HL-60/S4 treated with phorbol 12-myristate 13-acetate at 8.2 ng/mL for 4 days and 3 days (cell line): ENCODE measurements around the gene ANKRD10.

Experiments
- in situ Hi-C: fragments of 300-500 bp; cut with MboI; formaldehyde crosslinking; loops from 2 replicates; pipeline ENCODE4 v1.15.0; 2022; ENCODE audit warnings: low sequenced_read_pairs

ANKRD10 gene

DNA sequence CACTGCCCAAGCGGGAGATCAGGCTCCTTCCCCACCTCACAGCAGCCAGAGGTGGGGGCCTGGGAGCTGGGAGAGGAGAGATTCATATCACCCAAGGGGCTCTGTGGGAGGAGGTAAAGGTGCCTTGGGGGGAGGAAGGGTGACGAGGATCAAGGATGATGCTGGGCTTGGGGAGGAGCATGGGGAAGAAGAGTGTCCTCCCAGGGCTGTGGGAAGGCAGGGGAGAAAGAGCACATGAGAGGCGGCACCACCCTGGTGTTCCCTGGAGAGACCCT lies 82.7 kb downstream of the ANKRD10 start:
- in situ Hi-C loops, result no loop called here

DNA sequence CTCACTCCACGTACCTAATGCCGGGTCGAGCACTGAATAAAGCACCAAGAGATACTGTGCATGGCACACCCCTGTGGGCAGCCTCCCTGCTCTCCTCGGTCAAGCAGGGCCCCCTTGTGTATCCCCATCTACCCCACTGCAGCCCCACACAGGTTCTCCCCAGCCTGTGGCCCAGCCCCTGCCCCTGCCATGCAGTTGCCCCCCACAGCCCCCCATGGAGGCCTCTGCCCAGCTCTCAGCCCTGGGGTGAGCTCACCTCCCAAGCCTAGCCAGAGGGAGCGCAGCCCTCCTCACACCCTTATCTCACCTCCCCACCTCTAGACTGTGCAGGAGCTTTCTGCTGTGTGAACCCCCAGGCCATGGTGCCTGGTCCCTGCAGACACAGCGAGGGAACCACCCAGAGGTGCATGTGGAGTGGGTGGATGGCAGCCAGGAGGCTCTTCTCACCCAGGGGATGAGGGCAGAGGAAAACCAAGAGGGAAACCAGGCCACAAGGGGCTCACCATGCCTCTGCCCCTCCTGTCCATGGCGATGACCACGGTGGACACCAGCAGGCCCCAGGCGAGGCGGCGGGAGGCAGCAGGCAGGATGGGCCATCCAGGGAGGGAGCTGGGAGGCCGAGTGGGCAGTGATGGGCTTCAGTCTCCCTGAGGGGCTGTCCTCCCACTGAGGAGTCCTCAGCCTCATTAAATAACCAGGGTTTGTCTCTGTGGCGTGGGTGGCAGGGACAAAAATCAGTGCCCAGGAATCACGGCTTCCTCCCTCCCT lies 83.2 kb downstream of the ANKRD10 start:
- in situ Hi-C loops, result no loop called here

GRCh38 chr13:110830800-110831371 lies 84.0 kb downstream of the ANKRD10 start:
- in situ Hi-C loops, result no loop called here

- in situ Hi-C loops, result no loop called here
Measured at GRCh38 chr13:110830331-110830730, 84.5 kb downstream of the ANKRD10 start.

- in situ Hi-C loops, result no loop called here
Measured at GRCh38 chr13:110829486-110829885, 85.4 kb downstream of the ANKRD10 start.

GRCh38 chr13:110828705-110829104 lies 86.2 kb downstream of the ANKRD10 start:
- in situ Hi-C loops, result no loop called here
